Embryonic facial prominence (tissue), 1 donor: Measurements from ENCODE around the gene SUN1.
"Not testable (repeated sequence)": the region's sequence is repeated elsewhere in the genome, so short reads cannot be mapped to it uniquely, and the experiment has no call there.

Experiments used
- DNase-seq: peaks from one replicate; pipeline ENCODE4 v3.0.0-alpha.2; 2016; ENCODE audit errors: extremely low spot score

Gene SUN1

GRCh38 chr7:918441-919113 lies 86.3 kb downstream of the SUN1 start:
- DNase-seq: no peak

GRCh38 chr7:919114-919442 lies 86.8 kb downstream of the SUN1 start:
- DNase-seq: no peak

GRCh38 chr7:919924-920341 lies 87.7 kb downstream of the SUN1 start:
- DNase-seq: no peak

DNA sequence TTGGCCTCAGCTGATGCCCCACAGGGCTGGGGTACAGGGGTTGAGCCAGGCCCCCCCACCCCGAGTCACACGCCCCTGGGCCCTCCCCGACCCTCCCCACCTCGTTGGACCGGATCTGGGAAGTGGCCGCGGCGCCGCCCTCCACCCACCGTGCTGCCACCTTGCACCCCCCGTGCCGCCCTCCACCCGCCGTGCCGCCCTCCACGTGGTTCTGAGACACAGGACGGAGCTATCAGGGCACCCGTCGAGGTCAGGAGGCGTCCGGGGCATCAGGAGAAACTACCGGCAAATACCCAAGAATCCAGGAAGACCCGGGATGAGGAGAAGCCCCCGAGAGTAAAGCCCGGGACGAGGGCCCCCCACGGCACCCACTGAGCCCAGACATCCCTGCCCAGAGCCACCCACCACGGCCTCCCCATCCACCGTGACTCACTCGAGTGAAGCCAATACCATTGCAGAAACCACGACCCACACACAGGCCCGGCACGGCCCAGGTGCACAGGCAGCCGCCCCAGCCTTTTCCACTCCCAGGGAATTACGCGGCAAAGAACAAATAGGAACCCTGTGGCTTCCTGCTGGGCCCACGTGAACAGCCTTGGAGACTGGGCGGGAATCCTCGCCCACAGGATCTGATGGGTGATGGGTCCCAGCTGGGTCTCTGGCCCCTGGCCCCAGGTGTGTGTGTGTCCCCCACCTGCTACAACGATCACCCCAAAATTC lies 88.2 kb downstream of the SUN1 start:
- no peak for DNase-seq

GRCh38 chr7:921071-921461 lies 88.8 kb downstream of the SUN1 start:
- no peak for DNase-seq

GRCh38 chr7:921581-922333 lies 89.5 kb downstream of the SUN1 start:
- no peak for DNase-seq

DNA sequence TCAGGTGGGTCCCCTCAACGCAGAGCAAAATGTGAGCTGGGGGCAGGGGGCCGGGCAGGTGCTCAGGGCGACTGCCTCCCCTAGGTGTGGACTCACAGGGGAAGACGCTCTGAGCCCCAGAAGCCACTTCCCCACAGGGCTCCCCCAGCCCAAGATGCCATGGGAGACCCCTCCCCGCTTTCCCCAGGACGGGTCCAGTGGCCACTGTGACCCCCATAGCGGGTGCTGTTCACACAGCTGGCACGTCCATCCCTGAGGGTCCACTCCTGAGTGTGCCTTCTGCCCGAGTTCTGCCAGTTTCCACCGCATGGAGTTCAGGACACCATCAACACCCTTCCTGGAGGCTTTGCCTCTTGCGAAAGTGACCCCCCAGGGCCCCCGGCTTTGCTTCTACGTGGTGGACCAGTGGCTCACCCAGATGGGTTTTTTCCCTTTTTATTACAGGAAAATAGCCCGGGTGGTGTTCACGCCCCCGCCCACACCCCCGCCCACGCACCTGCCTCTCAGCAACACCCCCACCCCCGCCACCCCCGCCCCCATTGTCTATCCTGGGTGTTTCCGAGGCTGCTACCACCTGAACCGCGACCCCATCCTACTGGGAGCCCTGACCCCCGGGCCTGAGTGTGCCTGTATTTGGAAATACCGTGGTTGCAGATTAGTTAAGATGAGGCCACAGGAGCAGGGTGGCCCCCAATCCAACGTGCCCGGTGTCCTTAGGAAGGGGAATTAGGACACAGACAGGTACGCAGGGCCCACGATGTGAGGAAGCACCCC lies 90.2 kb downstream of the SUN1 start:
- no peak for DNase-seq

DNA sequence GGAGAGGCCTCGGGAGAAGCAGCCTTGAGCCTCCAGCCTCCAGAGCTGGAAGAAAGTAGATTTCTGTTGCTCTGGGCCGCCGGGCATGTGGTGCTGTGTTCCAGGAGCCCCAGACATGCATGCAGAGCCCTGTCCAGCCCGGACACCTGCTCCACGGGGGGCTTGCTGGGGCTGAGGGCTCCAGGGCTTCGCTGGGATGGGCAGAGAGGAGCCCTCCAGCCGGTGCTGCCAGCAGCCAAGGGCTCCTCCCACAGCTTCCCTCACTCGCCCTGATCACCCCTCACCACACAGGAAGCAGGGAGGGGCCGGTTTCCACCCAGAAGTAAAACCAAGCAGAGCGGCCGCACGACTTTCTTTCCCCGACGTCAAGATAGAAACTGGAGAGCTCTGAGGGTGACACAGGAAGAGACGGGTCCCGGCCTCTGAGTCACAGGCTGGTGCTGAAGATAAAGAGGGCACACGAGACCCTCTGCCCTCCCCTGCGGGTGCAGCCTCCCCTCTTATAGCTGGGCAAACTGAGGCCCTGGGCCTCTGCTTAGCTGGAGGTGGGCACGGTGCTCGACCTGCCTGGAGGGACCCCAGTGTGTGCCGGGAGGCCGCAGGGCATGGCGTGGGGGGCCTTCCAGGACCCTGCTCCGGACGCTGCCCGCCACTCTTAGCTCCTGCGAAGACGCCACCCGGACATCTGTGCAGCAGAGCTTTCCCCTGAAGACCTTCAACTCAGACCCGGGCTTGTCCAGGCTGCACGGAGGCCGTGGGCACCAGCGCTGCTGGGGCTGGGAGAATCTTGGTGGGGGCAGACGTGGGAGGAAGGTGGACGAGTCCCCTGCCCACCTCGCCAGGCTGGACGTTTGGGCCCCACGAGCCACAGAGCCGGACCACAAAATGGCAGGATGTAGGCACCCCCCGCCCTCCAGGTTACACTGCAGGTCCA lies 91.1 kb downstream of the SUN1 start:
- DNase-seq: peak; percentile 34

- not testable (repeated sequence) for DNase-seq
Observed at GRCh38 chr7:924042-924441, 91.8 kb downstream of the SUN1 start.
